H1 (cell line): ENCODE measurements around the gene TIAM2. TPM values are rescaled to one million over a fixed set of nuclear protein-coding genes. Genes with fewer than 3 reads are reported as not detected.

ENCODE experiments used
- BACH1 ChIP-seq: IDR thresholded peaks from 2 replicates; pipeline ENCODE4 v1.6.1; 2012; ENCODE audit warnings: low read length, improper control_type of control experiment
- CBX5 ChIP-seq: fragments of 300-800, 300-1000 bp; sonication (generic); IDR thresholded peaks from 2 replicates; pipeline ENCODE4 v1.7.1; 2016; ENCODE audit warnings: antibody characterized with exemption, low read length, low read depth
- GABPA ChIP-seq: IDR thresholded peaks from 2 replicates; pipeline ENCODE4 v1.6.1; 2011; ENCODE audit warnings: mild to moderate bottlenecking, low read length, moderate library complexity, borderline replicate concordance; ENCODE audit not compliant: insufficient read depth
- HDAC2 ChIP-seq, 2 experiments: fragments of 300-600 bp in 1 of 2; sonication (generic) in 1 of 2; IDR thresholded peaks; 2 replicates each; pipeline ENCODE4 v1.6.1; 2011 to 2012; ENCODE audit warnings: low read depth in 2 of 2, low read length in 2 of 2, mild to moderate bottlenecking in 2 of 2, moderate library complexity in 2 of 2, borderline replicate concordance in 1 of 2, inconsistent platforms in 1 of 2
- KDM1A ChIP-seq: fragments of 200-600, 300-600 bp; sonication (generic); IDR thresholded peaks from 2 replicates; pipeline ENCODE4 v1.7.1; 2016; ENCODE audit warnings: mild to moderate bottlenecking, low read length, borderline replicate concordance
- NANOG ChIP-seq: IDR thresholded peaks from 2 replicates; pipeline ENCODE4 v1.6.1; 2011; ENCODE audit warnings: low read length, low read depth, mild to moderate bottlenecking, inconsistent platforms; ENCODE audit not compliant: insufficient read depth, poor library complexity, severe bottlenecking
- PHF8 ChIP-seq: fragments of 200-600 bp; sonication (generic); conservative IDR thresholded peaks from 2 replicates; pipeline ENCODE4 v1.7.1; 2012; ENCODE audit warnings: low read depth, mild to moderate bottlenecking, inconsistent platforms, low read length, moderate library complexity
- RFX5 ChIP-seq: IDR thresholded peaks from 2 replicates; pipeline ENCODE4 v1.6.1; 2011; ENCODE audit warnings: low read depth, low read length, improper control_type of control experiment, borderline replicate concordance
- SIX5 ChIP-seq: IDR thresholded peaks from 2 replicates; pipeline ENCODE4 v1.6.1; 2011; ENCODE audit warnings: mild to moderate bottlenecking, low read depth, low read length
- polyA plus RNA-seq, 7 experiments: library from polyadenylated mRNA; depleted of rRNA in 3 of 7; stranded (reverse) in 5 of 7; unstranded in 2 of 7; fragments of >200 nt in 5 of 7; fragments of 200-250 nt in 2 of 7; gene quantifications; 1 replicate in 5 of 7; 2 replicates in 1 of 7; 4 replicates in 1 of 7; pipeline versions ENCODE4 v1.2.1 to v1.2.3, GENCODE V29; 2011 to 2013; ENCODE audit warnings: missing spikeins in 2 of 7, mixed read lengths in 2 of 7
- total RNA-seq: library from RNA; stranded (reverse); fragmentation: NEBNext Ultra II Directional; extraction: Animal tissue kit (Norgen Biotek cat#: 25700); gene quantifications from 2 replicates; pipeline ENCODE4 v1.2.1, GENCODE V29; 2021

Gene TIAM2
- total and polyA plus RNA-seq, 2 of the 8 experiments (the other 6 are each of a cell fraction or from before 2014, with no cell fraction given), result 7.4 to 23.9 TPM

GRCh38 chr6:154986787-154987235 is 8.3 kb upstream of the TIAM2 start (continued):
- TF ChIP-seq PHF8 (no peak), GABPA (no peak), BACH1 (no peak), CBX5 (no peak), SIX5 (no peak), KDM1A (no peak), HDAC2 (IDR thresholded peaks at IDR 0.05; ENCODE audit: borderline replicate concordance in 1 of 2, low read depth in 2 of 2, low read length in 2 of 2) (no peak), NANOG (no peak), RFX5 (no peak)
